DND-41 (cell line): Measurements from ENCODE around the gene MAOB.

Source experiments
- ATAC-seq: fragments of 200-7000 bp; cut with Tn5 transposase; 3 replicates; pipeline ENCODE4 v1.9.1; 2021; ENCODE audit warnings: low read depth; ENCODE audit not compliant: insufficient read depth
- DNase-seq: peaks from one replicate; pipeline ENCODE4 v3.0.0-alpha.2; 2020
- H2AFZ ChIP-seq: 2 replicates; pipeline ENCODE4 v1.6.0; 2012; ENCODE audit warnings: low read depth, low read length
- H3K27ac ChIP-seq: 2 replicates; pipeline ENCODE4 v1.5.1; 2012; ENCODE audit warnings: low read length, inconsistent platforms
- H3K27me3 ChIP-seq: fragments of 200-600 bp; sonication (generic); 2 replicates; pipeline ENCODE4 v1.6.0; 2012; ENCODE audit warnings: low read length, mild to moderate bottlenecking, inconsistent platforms; ENCODE audit not compliant: insufficient read depth, poor library complexity
- H3K36me3 ChIP-seq: 2 replicates; pipeline ENCODE4 v1.5.1; 2012; ENCODE audit warnings: low read length, inconsistent platforms; ENCODE audit not compliant: insufficient read depth
- H3K4me1 ChIP-seq: 2 replicates; pipeline ENCODE4 v1.5.1; 2012; ENCODE audit warnings: mild to moderate bottlenecking, low read length; ENCODE audit not compliant: insufficient read depth
- H3K4me2 ChIP-seq: 2 replicates; pipeline ENCODE4 v1.6.0; 2012; ENCODE audit warnings: mild to moderate bottlenecking, moderate library complexity, low read length, inconsistent platforms; ENCODE audit not compliant: insufficient read depth
- H3K4me3 ChIP-seq, 2 experiments: fragments of 200-600 bp in 1 of 2; shearing (Covaris generic) in 1 of 2; 2 replicates each; pipeline ENCODE4 v1.5.1; 2012 to 2016; ENCODE audit warnings: inconsistent platforms in 2 of 2, low read length in 2 of 2, mild to moderate bottlenecking in 2 of 2, low read depth in 1 of 2, moderate library complexity in 1 of 2
- H3K79me2 ChIP-seq: 2 replicates; pipeline ENCODE4 v1.6.0; 2012; ENCODE audit warnings: low read length, inconsistent platforms; ENCODE audit not compliant: insufficient read depth
- H3K9ac ChIP-seq: 2 replicates; pipeline ENCODE4 v1.6.0; 2012; ENCODE audit warnings: low read depth, mild to moderate bottlenecking, inconsistent platforms, low read length, moderate library complexity
- H3K9me3 ChIP-seq: 2 replicates; pipeline ENCODE4 v1.5.1; 2012; ENCODE audit warnings: low read length, moderate library complexity, mild to moderate bottlenecking, inconsistent platforms; ENCODE audit not compliant: insufficient read depth, severe bottlenecking
- H4K20me1 ChIP-seq: 2 replicates; pipeline ENCODE4 v1.6.0; 2012; ENCODE audit warnings: low read length; ENCODE audit not compliant: insufficient read depth
- EZH2 ChIP-seq: IDR thresholded peaks from 3 replicates; pipeline ENCODE4 v1.6.1; 2012; ENCODE audit warnings: borderline replicate concordance, low read depth, mild to moderate bottlenecking, moderate library complexity, low read length, inconsistent platforms; ENCODE audit not compliant: severe bottlenecking
- TF ChIP-seq, protein P1 (sequence below): IDR thresholded peaks from 2 replicates; pipeline ENCODE4 v1.5.1; 2012; ENCODE audit warnings: borderline replicate concordance, low read length, moderate library complexity, mild to moderate bottlenecking; ENCODE audit not compliant: poor library complexity, severe bottlenecking; ENCODE audit errors: extremely low read depth

MAOB gene

DNA sequence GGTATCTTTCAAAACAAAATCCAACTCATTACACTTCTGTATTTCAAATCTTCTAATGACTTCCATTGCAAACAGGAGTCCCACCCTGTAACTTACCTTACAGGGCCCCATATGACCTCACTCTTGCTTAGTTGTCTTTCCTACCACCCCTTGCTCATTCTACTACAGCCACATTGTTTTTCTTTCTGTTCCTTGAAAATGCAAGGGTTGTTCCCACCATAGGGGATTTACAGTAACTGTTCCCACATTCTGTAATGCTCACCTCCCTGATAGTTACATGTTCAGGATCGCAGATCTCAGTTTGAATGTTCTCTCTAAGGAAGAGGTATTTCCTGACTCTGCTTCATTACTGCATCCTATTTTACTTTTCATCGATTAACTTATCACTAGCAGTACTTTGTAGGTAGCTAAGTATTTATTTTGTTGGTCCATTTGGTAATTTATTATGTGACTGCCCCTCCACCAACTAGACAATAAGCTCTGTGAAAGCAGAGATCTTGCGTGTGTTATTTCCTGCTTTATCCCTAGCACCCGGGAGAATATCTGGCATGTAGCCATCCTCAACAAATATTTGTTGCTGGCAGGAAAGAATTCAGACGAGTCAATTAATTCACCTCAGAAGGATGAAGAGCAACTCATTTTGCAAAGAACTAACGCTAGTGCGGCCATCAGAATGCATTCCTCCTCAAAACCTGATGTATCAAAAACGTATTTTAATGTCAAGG, 21.4 kb downstream of the MAOB start:
- DNase-seq (no peak), ATAC-seq (no peak)
- no peak overlapping the region for H3K9ac ChIP-seq
- no peaks in the 10 kb centered on the region for H3K9me3 ChIP-seq
- no peaks in the 10 kb centered on the region for H3K27me3 ChIP-seq
- no peaks in the 10 kb centered on the region for H3K36me3 ChIP-seq
- H2AFZ ChIP-seq: no peak overlapping the region
- no peaks in the 10 kb centered on the region for H4K20me1 ChIP-seq
- H3K4me3 ChIP-seq: no peak overlapping the region
- H3K79me2 ChIP-seq: no peaks in the 10 kb centered on the region
- no peak for TF ChIP-seq EZH2
- TF ChIP-seq, protein P1, sequence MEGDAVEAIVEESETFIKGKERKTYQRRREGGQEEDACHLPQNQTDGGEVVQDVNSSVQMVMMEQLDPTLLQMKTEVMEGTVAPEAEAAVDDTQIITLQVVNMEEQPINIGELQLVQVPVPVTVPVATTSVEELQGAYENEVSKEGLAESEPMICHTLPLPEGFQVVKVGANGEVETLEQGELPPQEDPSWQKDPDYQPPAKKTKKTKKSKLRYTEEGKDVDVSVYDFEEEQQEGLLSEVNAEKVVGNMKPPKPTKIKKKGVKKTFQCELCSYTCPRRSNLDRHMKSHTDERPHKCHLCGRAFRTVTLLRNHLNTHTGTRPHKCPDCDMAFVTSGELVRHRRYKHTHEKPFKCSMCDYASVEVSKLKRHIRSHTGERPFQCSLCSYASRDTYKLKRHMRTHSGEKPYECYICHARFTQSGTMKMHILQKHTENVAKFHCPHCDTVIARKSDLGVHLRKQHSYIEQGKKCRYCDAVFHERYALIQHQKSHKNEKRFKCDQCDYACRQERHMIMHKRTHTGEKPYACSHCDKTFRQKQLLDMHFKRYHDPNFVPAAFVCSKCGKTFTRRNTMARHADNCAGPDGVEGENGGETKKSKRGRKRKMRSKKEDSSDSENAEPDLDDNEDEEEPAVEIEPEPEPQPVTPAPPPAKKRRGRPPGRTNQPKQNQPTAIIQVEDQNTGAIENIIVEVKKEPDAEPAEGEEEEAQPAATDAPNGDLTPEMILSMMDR: no peak
- no peaks in the 10 kb centered on the region for H3K4me1 ChIP-seq
- H3K4me2 ChIP-seq: no peak overlapping the region
- no peak overlapping the region for H3K27ac ChIP-seq

GRCh38 chrX:43853225-43853828, 28.9 kb downstream of the MAOB start:
- Histone ChIP-seq H3K4me2 (no peak overlapping the region), H3K36me3 (no peaks in the 10 kb centered on the region), H3K27ac (no peak overlapping the region), H3K79me2 (no peaks in the 10 kb centered on the region), H2AFZ (no peak overlapping the region), H3K9ac (no peak overlapping the region), H3K4me1 (no peaks in the 10 kb centered on the region), H3K27me3 (no peaks in the 10 kb centered on the region), H3K9me3 (no peaks in the 10 kb centered on the region), H4K20me1 (no peaks in the 10 kb centered on the region), H3K4me3 (no peak overlapping the region)
- ATAC-seq: no peak
- TF ChIP-seq, protein P1: no peak
- TF ChIP-seq EZH2: no peak
- DNase-seq: no peak

DNA sequence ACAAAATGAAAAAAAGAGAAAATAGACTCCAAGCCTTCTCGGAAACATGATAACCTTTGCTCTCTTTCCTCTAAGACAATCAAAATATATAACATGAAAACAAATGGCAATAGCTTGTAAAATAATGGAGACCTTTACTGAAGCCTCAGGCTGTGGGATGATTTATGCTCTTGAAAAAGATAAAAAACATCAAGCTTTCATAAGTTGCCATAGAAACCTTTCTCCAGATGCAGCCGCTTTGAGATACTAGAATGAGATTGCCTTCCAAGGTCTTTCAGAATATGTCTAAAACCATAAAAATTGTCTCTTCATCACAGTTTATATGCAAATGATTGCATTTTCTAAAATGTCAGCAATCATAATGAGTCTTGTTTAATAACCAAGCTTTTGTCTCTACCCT, 31.6 kb downstream of the MAOB start:
- Histone ChIP-seq H3K27me3 (no peaks in the 10 kb centered on the region), H2AFZ (no peak overlapping the region), H3K9me3 (no peaks in the 10 kb centered on the region), H4K20me1 (no peaks in the 10 kb centered on the region), H3K36me3 (no peaks in the 10 kb centered on the region), H3K4me2 (no peak overlapping the region), H3K4me3 (no peak overlapping the region), H3K79me2 (no peaks in the 10 kb centered on the region), H3K9ac (no peak overlapping the region), H3K27ac (no peak overlapping the region), H3K4me1 (no peaks in the 10 kb centered on the region)
- no peak for ATAC-seq
- no peak for DNase-seq
- TF ChIP-seq, protein P1: no peak
- TF ChIP-seq EZH2: no peak
